Ammon's horn (tissue), 1 donor: ENCODE measurements around the gene TPRX1.
A peak's percentile ranks its signal among the peaks of the same experiment; 100 is the strongest.
"Not testable (repeated sequence)": the region's sequence is repeated elsewhere in the genome, so short reads cannot be mapped to it uniquely, and the experiment has no call there.

Experiments
- DNase-seq: peaks from one replicate; pipeline ENCODE4 v3.0.0-alpha.2; 2016; ENCODE audit warnings: low spot score

The TPRX1 gene, protein sequence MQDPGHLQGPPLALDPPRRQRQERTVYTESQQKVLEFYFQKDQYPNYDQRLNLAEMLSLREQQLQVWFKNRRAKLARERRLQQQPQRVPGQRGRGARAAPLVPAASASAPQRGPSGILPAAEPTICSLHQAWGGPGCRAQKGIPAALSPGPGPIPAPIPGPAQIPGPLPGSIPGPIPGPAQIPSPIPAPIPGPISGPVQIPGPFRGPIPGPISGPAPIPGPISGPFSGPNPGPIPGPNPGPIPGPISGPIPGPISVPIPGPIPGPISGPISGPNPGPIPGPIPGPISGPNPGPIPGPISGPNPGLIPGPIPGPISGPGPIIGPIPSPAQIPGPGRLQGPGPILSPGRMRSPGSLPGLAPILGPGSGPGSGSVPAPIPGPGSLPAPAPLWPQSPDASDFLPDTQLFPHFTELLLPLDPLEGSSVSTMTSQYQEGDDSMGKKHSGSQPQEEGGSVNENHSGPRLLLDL

GRCh38 chr19:47804451-47804850, at the start of gene TPRX1:
Gene TPRX1, minus strand, starts transcription at chr19:47804551. Its CDS starts 12 bp downstream, at chr19:47804539.
- DNase-seq: not testable (repeated sequence)

- no peak for DNase-seq
Measured at GRCh38 chr19:47853003-47853402, 48.7 kb upstream of the TPRX1 start.

DNA sequence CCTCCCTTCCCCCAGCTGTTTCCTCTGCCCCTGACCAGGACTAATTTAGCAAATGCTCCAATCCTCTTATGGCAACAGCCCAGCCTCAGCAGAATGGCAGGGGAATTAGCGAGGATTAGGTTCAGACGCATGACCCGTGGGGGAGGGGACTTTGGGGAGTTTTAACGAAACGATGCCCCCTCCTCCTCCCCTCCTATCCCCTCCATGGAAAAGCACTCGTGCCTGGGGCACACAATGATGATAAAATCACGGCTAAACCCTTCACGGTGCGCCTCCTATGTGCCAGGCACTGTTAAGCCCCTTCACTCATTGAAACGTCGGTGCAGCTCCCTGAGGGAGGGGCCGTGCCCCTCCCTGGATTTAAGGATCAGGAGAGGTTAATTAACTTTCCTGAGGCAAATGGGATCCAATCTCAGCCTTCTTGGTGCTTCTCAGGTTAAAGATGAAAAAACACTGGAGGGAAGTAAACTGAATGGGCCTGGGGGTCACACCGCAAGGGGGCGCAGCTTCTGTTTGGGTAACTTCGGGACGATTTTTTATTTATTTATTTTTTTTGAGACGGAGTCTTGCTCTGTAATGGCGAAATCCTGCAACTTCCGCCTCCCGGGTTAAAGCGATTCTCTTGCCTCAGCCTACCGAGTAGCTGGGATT, 44.6 kb upstream of the TPRX1 start:
- no peak for DNase-seq

GRCh38 chr19:47848425-47848822, 44.1 kb upstream of the TPRX1 start:
- no peak for DNase-seq

DNA sequence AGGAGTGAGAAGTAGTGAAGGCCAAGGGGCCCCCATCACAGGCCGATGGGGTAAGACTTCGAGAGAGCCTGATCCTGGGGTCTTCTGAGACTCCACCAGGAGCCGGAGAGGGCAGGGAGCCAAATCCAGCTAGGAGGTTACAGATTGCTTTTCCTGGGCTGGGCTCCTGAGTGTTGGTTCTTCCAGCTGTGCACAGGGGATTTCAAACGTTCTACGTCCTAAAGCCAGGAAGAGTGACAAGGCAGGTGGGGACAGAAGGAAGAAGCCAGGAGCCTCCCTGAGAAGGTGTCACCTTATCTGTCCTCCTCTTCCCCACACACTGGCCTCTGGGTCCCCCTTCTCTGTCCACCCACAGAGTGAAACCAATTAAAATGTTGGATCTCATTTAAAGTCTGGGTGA, 38.6 kb upstream of the TPRX1 start:
- no peak for DNase-seq

DNA sequence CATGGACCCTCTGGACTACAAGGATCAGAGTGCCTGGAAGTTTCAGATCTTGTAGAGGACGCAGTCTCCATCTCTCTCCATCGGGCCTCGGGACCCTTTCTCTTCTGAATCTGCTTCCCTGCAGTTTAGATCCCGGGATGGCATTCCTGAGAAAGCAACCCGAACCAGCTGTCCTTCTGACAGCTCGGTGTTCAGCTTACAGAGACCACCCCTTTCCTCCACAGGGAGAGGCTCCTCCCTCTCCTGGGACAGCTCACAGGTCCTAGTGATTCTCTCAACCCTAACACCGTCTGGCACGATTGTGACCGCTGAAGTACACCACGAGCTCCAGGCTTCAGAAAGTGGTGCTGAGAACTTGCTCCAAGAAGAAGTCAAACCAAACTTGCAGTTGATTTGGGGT, 35.6 kb upstream of the TPRX1 start:
- no peak for DNase-seq

DNA sequence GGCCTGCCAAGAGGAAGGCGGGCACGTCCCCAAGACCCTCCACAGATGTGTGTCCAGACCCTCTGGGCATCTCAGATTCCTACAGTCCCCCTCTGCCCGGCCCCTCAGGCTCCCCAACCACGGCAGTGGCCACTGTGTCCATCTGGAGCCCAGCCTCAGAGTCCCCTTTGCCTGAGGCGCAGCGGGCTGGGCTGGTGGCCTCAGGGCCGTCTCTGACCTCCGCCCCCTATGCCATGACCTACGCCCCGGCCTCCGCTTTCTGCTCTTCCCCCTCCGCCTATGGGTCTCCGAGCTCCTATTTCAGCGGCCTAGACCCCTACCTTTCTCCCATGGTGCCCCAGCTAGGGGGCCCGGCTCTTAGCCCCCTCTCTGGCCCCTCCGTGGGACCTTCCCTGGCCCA, 35.1 kb upstream of the TPRX1 start:
- DNase-seq: no peak

DNA sequence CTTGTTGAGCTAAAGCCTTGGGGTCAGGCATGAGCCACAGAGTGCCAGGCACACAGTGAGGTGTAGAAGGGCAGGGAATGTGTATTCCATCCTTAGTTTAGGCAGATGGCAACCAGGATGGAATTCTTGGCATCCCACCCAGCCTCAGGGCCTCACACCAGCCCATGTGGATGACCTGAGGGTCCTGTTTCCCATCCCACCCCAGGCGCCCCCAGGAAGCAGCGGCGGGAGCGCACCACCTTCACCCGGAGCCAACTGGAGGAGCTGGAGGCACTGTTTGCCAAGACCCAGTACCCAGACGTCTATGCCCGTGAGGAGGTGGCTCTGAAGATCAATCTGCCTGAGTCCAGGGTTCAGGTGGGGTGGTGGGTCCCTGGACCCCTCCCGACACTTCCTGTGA, 31.7 kb upstream of the TPRX1 start:
- no peak for DNase-seq

GRCh38 chr19:47832723-47833122, 28.4 kb upstream of the TPRX1 start:
- DNase-seq: no peak

DNA sequence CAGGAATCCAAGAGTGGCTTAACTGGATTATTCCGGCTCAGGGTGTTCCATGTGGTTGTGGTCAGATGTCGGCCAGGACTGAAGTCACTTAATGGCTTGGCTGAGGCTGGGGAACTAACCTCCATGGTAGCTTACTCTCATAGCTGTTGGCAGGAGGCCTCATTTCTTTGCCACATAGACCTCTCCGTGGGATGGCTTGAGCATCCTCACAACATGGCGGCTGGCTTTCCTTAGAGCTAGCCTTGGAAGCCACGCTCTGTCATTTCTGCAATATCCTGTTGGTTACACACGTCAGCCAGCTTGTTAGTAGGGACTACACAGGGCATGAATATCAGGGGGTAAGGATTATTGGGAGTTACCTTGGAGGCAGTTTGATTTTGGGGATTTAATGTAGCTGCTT, 22.4 kb upstream of the TPRX1 start:
- DNase-seq: no peak

GRCh38 chr19:47824396-47824795, 20.0 kb upstream of the TPRX1 start:
- no peak for DNase-seq

DNA sequence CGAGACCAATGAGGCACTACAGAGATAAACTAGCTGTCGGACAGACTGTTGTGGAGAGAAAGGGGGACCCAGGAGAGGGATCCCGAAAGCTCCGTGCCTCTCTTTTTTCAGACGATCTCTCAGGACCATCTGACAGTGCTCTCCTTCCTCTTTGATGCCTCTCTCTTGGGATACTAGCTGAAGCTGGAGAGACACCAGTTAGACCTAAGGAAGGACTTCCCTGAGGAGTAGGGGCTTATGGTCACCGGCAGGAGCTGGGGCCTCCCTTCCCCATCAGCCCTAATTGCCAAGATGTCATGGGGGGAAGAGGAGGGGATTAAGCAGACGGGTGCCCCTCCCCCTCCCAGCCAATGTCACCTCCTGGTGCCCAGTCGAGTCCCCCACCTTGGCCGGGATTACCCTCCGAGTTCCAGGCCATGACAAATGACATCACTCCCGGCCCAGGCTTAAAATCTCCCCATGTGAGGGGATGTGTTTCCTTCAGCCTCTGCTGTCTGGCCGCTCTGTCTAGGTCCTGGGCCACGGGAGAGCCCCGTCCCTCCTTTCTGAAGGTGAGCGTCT, 17.2 kb upstream of the TPRX1 start, which contains the start of gene CRX:
CRX (plus strand) TSS at position 478 of the 561 bp plus-strand sequence. CDS start 12,507 bp downstream, outside the sequence.
- DNase-seq: no peak

- DNase-seq: no peak
Measured at GRCh38 chr19:47820410-47820809, 16.1 kb upstream of the TPRX1 start.

- DNase-seq: no peak
Measured at GRCh38 chr19:47819858-47820257, 15.5 kb upstream of the TPRX1 start.

- not testable (repeated sequence) for DNase-seq
Measured at GRCh38 chr19:47818221-47818620, 13.9 kb upstream of the TPRX1 start.

- DNase-seq: not testable (repeated sequence)
Measured at GRCh38 chr19:47816270-47816669, 11.9 kb upstream of the TPRX1 start.

GRCh38 chr19:47813995-47814328, 9.6 kb upstream of the TPRX1 start:
- no peak for DNase-seq

GRCh38 chr19:47813304-47813994, 9.1 kb upstream of the TPRX1 start:
- peak; percentile 46 for DNase-seq

- no peak for DNase-seq
Measured at GRCh38 chr19:47806435-47806834, 2.1 kb upstream of the TPRX1 start.

GRCh38 chr19:47805313-47805712, 962 bp upstream of the TPRX1 start:
- DNase-seq: no peak

GRCh38 chr19:47803671-47804070, 680 bp downstream of the TPRX1 start:
- not testable (repeated sequence) for DNase-seq

DNA sequence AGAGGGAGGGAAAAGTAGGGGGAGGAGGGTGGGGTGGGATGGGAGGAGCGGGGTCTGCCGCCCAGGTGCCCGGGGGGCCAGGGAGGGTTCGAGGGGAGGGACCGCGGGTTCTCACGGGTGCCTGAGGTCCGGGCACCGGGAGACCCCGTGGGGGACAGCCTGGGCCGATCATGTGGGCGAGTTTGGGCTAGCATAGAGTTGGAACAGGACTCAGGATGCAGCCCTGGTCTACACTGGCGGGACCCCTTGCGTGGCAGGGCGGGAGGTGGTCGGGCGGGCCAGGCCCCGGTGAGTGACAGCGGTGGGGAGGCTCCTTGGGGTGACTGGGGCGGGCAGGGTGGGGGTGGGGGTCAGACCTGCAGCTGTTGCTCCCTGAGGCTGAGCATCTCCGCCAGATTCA, 1.2 kb downstream of the TPRX1 start:
- not testable (repeated sequence) for DNase-seq
